Mononuclear cell (primary cell): ENCODE results near the gene ASAP2. TPM values are rescaled to one million over a fixed set of nuclear protein-coding genes. Genes with fewer than 3 reads are reported as not detected.

Experiments used
- H3K27me3 ChIP-seq: 2 replicates; pipeline ENCODE4 v1.6.0; 2011; ENCODE audit warnings: low read length, control low read depth; ENCODE audit not compliant: insufficient read depth
- H3K4me1 ChIP-seq: 2 replicates; pipeline ENCODE4 v1.5.1; 2011; ENCODE audit warnings: mild to moderate bottlenecking, low read length, control low read depth; ENCODE audit not compliant: insufficient read depth
- H3K4me3 ChIP-seq: 2 replicates; pipeline ENCODE4 v1.5.1; 2011; ENCODE audit warnings: mild to moderate bottlenecking, low read length, moderate library complexity
- H3K9me3 ChIP-seq: 2 replicates; pipeline ENCODE4 v1.5.1; 2011; ENCODE audit warnings: low read depth, mild to moderate bottlenecking, control low read depth, low read length
- total RNA-seq: library from RNA; depleted of rRNA; stranded (reverse); fragments of >200 nt; gene quantifications from one replicate; pipeline ENCODE4 v1.2.3, GENCODE V29; 2012

Gene ASAP2
- total RNA-seq, 1 donor, result 4.6 TPM

DNA sequence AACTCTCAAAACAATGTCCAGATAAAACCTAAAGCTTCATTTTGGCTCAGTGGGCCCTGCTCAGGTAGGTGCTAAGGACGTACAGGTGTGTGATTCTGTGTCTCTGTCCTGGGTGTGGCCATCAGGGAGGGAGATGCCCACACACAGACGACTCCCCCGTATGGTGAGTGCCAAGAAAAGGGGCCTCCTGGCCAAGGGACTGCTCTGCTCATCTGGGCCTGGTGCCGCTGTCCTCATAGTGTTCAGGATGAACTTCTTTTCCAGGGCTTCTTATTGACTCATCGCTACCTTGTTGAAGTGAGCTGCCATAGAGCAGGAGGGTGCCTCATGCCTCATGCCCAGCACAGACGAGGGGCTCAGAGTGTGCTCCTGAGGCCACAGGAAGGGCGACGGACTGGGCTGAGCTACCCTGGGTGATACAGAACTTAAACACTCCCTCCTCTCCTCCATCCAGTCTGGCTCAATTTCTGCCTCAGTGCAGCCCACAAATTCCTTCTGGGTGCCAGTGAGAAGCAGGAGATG is 158.9 kb downstream of the ASAP2 start:
- no peaks in the 10 kb centered on the region for H3K27me3 ChIP-seq
- H3K4me1 ChIP-seq, result no peaks in the 10 kb centered on the region
- H3K4me3 ChIP-seq, result no peak overlapping the region
- H3K9me3 ChIP-seq, result no peaks in the 10 kb centered on the region

- Histone ChIP-seq H3K4me1 (no peaks in the 10 kb centered on the region), H3K4me3 (no peak overlapping the region), H3K27me3 (no peaks in the 10 kb centered on the region), H3K9me3 (no peaks in the 10 kb centered on the region)
Observed at GRCh38 chr2:9366026-9366425, 159.4 kb downstream of the ASAP2 start.

GRCh38 chr2:9370746-9371145 is 164.1 kb downstream of the ASAP2 start:
- no peaks in the 10 kb centered on the region for H3K9me3 ChIP-seq
- H3K27me3 ChIP-seq, result no peaks in the 10 kb centered on the region
- H3K4me3 ChIP-seq, result no peak overlapping the region
- no peaks in the 10 kb centered on the region for H3K4me1 ChIP-seq

- Histone ChIP-seq H3K27me3 (no peaks in the 10 kb centered on the region), H3K4me1 (no peaks in the 10 kb centered on the region), H3K9me3 (no peaks in the 10 kb centered on the region), H3K4me3 (no peak overlapping the region)
Observed at GRCh38 chr2:9373047-9373446, 166.4 kb downstream of the ASAP2 start.

- H3K9me3 ChIP-seq, result no peaks in the 10 kb centered on the region
- no peaks in the 10 kb centered on the region for H3K27me3 ChIP-seq
- H3K4me1 ChIP-seq, result no peaks in the 10 kb centered on the region
- no peak overlapping the region for H3K4me3 ChIP-seq
Observed at GRCh38 chr2:9373476-9373875, 166.9 kb downstream of the ASAP2 start.

- Histone ChIP-seq H3K4me3 (no peak overlapping the region), H3K9me3 (no peaks in the 10 kb centered on the region), H3K27me3 (no peaks in the 10 kb centered on the region), H3K4me1 (no peaks in the 10 kb centered on the region)
Observed at GRCh38 chr2:9374071-9374730, 167.6 kb downstream of the ASAP2 start.

DNA sequence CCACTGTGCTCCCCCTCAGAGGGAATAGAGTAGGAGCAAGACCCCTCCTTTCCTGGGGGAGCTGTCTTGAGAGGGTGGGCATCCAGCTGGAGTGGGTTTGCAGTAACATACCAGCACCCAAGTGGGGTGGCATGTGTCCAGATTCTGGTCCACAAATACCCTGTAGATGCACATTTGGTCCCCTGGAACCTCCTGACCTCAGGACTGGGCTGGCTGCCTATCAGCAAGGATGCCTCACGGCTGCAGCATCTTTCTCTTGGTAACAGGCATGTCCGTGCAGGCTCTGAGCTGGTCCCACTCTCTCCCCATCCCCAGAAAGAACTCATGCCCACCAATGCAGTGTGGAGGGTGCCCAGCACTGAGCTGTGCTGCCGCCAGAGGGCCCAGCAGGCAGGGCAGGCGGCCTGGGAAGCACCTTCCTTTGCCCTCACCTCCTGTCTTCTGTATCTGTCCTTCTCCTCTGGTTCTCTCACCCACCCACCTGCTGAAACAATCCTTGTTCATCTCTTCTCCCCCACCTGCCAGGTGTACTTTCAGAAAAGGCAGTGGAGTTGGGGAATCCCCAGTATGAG is 169.3 kb downstream of the ASAP2 start:
- Histone ChIP-seq H3K4me3 (no peak overlapping the region), H3K9me3 (no peaks in the 10 kb centered on the region), H3K4me1 (no peaks in the 10 kb centered on the region), H3K27me3 (no peaks in the 10 kb centered on the region)

DNA sequence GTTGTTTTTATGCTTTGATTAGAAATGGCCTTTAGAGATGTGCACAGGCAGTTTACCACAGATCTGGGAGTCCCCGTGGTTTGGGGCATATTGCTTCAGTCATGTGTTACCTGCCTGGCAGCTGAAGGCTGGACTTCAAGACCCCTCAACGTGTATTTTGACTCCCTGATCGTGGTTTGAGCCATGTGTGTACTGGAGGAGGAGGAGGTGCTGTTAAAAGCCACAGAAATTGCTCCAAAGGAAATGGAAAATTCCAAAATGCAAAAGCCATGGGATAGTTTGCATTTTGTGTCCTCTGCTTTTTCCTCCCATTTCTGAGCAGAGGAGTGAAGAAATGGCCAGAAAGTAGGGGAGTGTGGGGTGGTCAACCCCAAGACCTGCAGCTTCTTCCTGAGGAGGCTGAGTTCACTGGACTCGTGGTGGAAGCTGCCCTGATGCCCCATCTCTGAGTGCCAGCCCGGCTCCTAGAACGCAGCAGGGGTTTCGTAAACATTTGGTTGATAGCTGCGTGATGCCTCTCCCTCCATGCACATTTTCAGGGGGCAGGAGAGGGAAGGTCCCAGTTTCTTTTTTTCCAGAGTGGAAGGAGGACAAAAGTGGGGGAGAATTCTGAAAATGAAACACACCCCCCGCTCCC is 171.0 kb downstream of the ASAP2 start:
- H3K4me3 ChIP-seq, result no peak overlapping the region
- H3K9me3 ChIP-seq, result no peaks in the 10 kb centered on the region
- H3K4me1 ChIP-seq, result no peaks in the 10 kb centered on the region
- H3K27me3 ChIP-seq, result no peaks in the 10 kb centered on the region

GRCh38 chr2:9378433-9379390 is 172.1 kb downstream of the ASAP2 start:
- Histone ChIP-seq H3K27me3 (no peaks in the 10 kb centered on the region), H3K9me3 (no peaks in the 10 kb centered on the region), H3K4me1 (no peaks in the 10 kb centered on the region), H3K4me3 (no peak overlapping the region)

DNA sequence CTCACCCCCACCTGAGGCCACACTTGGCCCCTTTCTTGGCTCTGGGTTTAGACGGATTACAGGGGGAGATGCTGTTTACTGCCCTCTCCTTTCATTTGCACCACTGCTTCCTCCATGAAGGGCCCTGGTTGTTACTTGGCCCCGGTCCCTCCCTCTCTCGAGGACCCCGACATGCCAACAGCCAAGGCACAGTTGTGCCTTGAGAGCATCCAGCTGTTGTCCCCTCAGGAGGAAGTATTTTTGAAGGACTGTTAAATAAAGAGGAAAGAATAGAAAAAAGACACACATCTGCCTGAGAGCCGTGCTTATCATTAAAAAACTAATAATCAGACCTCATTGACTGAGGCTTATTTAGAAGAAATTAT is 172.8 kb downstream of the ASAP2 start:
- no peaks in the 10 kb centered on the region for H3K4me1 ChIP-seq
- H3K9me3 ChIP-seq, result no peaks in the 10 kb centered on the region
- no peak overlapping the region for H3K4me3 ChIP-seq
- no peaks in the 10 kb centered on the region for H3K27me3 ChIP-seq

DNA sequence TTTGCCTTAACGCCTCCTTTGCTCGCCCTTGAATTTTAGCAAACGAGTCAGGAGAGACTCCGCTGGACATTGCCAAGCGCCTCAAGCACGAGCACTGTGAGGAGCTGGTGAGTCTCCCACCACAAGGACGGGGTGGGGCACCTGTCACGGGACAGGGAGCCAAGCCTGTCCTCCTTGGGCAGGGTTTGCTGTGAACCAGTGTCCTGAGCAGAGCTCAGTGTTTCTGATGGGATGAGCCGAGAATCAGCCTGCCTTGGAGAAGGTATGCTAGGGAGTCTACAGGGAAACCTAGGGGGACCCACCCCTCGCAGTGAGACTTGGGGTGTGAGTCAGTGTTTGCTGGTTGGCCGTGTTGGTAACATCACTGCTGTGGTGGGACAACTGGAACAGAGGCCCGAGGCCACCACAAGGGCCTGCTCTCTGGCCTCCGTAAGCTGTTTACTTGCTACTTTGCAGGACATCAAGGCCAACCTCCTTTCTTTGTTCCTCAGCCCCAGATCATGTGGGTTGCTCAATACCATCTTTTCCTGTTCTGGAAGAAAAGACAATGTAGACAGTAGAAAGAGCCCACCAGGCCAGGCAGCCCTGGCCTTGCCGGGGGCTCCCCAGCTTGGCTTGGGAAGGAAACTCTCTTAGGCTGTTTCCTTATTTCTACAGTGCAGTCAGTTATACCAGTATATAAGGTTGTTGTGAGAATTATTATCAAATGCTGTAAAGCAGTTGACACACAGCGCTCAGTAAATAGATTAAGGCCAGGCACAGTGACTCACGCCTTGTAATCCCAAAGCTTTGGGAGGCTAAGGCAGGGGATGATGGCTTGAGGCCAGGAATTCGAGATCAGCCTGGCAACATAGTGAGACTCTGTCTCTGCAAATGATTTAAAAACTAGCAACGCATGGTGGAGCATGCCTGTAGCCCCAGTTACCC is 174.4 kb downstream of the ASAP2 start:
- no peaks in the 10 kb centered on the region for H3K9me3 ChIP-seq
- H3K4me1 ChIP-seq, result no peaks in the 10 kb centered on the region
- H3K4me3 ChIP-seq, result no peak overlapping the region
- H3K27me3 ChIP-seq, result no peaks in the 10 kb centered on the region

GRCh38 chr2:9382604-9383235 is 176.1 kb downstream of the ASAP2 start:
- Histone ChIP-seq H3K9me3 (no peaks in the 10 kb centered on the region), H3K4me1 (no peaks in the 10 kb centered on the region), H3K27me3 (no peaks in the 10 kb centered on the region), H3K4me3 (no peak overlapping the region)

GRCh38 chr2:9384521-9384920 is 177.9 kb downstream of the ASAP2 start:
- H3K9me3 ChIP-seq, result no peaks in the 10 kb centered on the region
- no peak overlapping the region for H3K4me3 ChIP-seq
- no peaks in the 10 kb centered on the region for H3K27me3 ChIP-seq
- H3K4me1 ChIP-seq, result no peaks in the 10 kb centered on the region

DNA sequence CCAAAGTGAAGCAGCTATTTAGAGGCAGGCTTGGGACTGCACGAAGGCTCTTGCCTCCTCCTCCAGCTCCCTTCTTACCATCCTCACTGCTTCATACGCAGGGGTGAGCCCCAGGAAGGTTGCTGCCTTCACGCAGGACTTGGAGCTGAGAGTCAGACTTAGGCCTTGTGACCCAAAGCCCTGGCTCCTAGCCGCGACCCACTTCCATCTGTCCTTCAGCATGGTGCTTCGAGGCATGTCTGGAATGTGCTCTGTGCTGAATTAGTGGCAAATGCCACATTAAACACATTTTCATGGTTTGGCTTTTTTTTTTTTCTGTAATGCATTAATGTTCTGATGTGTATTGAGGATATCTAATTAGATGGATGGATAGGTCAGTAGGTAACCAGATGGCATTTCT is 179.2 kb downstream of the ASAP2 start:
- H3K4me3 ChIP-seq, result no peak overlapping the region
- H3K9me3 ChIP-seq, result no peaks in the 10 kb centered on the region
- no peaks in the 10 kb centered on the region for H3K27me3 ChIP-seq
- no peaks in the 10 kb centered on the region for H3K4me1 ChIP-seq
